Stimulated activated CD4-positive, alpha-beta T cell treated with anti-CD3 and anti-CD28 coated beads, TNF-alpha, amount 100 ng/mL, for 4 hours (primary cell): ENCODE results near the gene DPP8.
"Not testable (repeated sequence)": the region's sequence is repeated elsewhere in the genome, so short reads cannot be mapped to it uniquely, and the experiment has no call there.

ENCODE experiments used
- DNase-seq, 3 experiments: peaks; one replicate each; pipeline ENCODE4 v3.0.0-alpha.2; 2020; ENCODE audit warnings: low read depth in 3 of 3

Gene DPP8

DNA sequence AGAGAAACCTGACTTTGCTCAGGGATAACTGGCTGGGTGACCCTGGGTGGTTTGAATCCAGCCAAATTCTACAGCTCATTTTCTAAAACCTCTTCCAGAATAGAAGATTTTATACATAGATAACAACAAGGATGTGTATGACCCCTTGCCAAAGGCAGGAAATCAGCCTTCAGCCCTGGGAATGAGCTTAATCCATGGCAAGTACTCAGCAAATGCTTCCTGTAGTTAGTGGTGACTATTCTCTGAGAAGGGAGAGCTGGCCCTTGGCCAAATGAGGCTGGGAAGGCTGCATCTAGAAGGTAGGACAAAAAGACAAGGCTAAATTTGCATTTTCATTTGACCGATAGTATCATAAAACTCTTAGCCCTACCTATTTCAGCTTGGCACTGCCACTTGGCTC lies 8.1 kb upstream of the DPP8 start:
- no peak for DNase-seq

DNA sequence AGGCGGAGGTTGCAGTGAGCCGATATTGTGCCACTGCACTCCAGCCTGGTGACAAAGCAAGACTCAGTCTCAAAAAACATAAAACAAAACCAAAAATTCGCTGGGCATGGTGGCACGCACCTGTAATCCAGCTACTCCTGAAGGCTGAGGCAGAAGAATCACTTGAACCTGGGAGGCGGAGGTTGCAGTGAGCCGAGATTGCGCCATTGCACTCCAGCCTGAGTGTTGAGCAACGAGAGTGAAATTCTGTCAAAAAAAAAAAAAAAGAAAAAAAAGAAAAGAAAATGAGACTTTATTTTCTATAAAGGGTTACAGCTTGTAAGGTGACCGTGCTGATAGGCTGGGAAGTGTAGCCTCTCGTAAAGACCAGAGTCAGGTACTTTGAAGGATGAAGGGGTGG lies 6.7 kb upstream of the DPP8 start:
- DNase-seq: no peak

DNA sequence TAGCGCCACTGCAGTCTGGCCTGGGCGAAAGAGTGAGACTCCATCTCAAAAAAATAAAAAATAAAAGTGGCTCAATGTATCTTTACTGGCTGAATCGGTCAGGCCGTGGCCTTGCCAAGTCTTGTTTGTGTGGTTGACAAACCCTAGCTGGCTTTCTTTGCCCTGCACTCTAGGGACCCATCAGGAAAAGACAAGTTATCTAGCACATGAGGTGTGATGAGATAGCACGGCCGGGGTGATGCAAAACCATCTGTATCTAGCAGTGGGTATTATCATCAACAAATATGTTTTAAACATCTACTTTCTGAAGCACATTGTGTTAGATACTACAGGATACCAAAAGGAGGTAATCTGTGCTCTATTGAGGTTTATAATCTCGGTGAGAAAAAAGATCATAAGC lies 3.9 kb upstream of the DPP8 start:
- DNase-seq: no peak

DNA sequence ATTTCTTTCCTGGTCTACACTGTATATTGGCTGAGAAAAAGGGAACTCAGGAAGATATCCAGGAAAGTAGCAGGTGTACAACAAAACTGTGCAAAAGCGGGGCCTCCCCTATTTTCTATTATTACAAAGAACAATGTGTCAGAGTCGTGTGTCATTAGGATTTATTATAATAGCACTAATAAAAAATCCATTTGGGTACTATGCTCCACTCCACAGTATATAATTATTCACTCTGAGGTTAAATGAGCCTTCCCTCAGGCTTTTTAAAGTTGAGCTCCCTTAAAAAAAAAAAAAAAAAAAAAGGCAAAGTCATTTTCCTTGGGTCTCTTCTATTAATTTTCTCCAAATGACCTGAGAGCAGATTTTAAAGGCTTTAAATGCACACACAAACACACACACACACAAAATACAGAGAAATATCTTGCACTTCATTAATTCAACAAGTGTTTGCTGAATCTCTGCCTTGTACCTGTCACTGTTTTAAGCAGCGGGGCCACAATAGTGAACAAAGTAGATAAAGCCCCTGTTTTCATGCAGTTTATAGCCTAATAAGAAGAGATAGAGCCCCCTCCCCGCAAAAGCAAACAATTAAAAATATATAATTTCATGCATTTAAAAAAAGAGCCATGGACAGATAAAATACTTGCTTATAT lies 1.3 kb upstream of the DPP8 start:
- DNase-seq: no peak

DNA sequence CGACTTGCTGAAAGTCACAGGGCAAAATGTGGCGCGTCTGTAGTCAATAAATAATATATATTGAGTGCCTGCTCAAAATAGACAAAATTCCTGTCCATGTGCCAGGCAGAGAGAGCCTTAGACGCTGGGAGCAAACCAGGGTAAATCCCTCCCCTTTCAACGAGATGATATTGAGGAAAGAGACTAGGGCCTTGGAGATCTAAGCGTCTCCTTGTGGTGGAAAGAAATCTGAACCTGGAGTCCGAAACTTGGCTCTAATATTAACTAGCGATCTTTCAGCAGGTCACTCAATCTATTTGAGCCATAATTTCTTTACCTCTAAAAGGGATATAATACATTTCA lies 348 bp upstream of the DPP8 start:
- no peak for DNase-seq

DNA sequence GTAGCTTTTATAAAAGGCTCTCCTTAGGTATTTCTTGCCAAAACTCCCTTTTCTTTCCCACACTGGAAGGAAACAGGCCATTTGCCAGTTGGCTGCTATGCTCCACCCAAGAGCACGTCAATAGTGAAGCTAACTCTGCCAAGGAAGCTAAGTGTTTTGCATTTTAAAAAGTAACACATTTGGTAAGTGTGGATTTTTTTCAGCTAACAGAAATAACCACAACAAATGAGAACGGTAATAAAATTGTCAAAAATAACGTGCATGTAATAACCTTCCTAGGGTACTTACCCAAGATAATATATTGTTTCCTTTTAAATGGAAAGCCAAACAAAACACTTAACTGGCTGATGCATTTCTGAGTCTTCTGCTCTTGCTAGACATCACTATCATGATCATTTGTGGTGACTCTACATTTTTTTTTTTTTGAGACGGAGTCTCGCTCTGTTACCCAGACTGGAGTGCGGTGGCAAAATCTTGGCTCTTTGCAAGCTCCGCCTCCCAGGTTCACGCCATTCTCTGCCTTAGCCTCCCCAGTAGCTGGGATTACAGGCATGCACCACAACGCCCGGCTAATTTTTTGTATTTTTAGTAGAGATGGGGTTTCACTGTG lies 4.6 kb downstream of the DPP8 start:
- DNase-seq: no peak

DNA sequence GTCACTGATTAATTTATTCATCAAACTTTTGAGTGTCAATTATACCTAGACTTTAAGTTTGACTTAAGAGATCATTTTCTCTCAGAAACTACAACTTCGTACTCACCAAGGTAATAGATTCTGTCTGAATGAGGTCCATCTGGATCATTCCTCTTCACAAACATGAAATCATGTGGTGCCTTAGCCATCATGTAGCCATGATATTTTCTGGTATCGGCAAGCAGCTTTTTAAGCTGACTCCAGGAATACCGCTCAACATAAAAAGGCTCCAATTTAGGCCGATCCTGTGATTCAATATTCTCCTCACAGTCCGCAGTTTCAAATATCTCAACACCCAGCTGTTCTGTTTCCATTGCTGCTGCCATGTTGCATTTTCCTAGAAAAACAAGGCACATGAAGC lies 5.3 kb downstream of the DPP8 start:
- no peak for DNase-seq

DNA sequence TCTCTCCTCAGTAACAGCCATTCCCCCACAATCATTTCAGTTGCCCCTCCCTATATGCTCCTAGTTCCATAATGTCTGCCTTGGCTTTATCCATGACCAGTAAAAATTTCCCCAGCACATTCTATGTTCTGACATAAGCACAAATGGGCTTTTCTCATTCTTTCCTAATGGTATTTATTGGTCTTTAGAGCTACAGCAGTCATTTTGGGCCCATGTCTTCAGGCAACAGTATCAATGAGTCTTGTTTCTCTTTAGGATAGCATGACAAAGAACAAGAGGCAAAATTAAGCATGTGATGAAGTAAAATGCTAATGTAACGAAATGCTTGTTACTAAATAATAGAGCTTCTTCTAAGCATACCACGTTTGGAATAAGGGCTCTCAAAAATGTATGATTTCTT lies 8.2 kb downstream of the DPP8 start:
- no peak for DNase-seq

DNA sequence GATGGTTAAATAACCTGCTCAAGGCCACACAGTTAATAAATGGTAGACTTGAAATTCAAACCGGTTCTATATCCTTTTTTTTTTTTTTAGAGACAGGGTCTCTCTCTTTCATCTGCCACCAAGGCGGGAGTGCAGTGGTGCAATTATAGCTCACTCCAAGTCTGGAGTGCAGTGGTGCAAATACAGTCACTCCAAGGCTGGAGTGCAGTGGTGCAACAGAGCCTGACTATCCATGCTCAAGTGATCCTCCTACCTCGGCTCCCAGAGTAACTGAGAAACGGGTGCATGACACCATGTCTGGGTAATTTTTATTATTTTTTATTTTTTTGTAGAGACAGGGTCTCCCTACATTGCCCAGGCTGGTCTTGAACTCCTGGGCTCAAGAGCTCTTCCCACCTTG lies 23.4 kb downstream of the DPP8 start:
- DNase-seq: no peak

DNA sequence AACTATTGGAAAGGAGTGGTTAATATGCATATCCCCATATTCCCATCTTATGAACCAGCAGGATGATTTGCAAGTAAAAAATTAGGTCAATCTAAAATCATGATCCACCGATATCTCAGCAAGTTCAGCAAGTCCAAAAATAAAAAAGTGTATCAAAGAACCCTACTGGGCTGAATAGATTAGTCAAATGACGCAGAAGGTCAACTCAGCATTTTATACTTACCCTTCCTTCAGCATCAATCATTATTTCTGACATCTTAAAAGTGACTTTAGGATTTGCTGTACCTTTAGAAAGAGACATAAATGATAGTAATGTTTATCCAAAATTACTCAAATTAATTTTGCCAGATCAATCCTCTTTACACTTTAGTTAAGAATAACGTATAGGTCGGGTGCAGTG lies 32.6 kb downstream of the DPP8 start:
- no peak for DNase-seq

DNA sequence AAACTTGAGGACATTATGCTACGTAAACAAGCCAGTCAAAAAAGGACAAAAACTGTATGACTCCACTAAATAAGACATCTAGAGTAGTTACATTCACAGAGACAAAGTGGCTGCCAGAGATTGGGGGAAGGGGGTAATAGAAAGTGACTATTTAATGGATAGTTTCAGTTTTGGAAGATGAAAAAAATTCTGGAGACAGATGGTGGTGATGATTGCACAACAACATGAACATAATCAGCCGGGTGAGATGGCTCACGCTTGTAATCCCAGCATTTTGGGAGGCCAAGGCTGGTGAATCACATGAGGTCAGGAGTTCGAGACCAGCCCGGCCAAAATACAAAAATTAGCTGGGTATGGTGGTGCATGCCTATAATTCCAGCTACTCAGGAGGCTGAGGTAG lies 40.6 kb downstream of the DPP8 start:
- DNase-seq: no peak

DNA sequence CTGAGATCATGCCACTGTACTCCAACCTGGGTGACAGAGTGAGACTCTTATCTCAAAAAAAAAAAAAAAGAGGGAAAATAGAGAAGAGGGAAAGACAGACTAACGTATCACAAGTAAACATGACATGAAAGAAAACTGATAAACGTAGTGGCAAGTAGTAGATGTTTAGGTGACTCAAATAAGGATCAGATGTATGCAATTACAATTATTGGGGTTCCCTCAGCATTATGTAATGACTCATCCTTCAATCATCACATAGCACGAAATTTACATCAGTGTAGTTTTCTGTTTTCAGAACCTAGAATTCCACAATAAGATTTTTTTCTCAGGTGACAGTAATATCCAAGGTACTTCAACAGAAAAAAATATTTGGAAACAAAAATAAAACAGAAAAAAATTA lies 46.6 kb downstream of the DPP8 start:
- no peak for DNase-seq

DNA sequence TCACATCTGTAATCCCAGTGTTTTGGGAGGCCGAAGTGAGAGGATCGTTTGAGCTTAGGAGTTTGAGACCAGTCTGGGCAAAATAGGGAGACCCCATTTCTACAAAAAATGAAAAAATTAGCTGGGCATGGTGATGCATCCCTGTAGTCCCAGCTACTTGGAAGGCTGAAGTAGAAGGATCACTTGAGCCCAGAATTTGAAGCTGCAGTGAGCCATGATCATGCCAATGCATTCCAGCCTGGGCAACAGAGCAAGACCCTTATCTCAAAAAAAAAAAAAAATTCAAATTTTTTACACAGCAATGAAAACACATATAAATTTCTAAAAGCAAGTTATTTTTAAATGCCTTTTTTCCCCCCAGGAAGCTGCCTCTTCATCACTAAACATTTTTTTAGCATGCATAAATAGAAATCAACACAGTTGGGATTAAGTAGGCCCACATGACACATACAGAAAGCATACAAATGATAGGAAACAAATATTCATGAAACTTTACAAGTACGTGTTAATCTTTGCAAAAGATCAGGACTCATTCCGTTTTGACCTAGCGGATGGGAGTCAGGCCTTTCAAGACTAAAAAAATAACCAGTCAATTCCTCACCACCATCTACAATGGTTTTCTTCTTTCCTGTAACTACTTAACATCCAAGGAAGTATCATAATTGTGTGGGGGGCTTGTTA lies 49.1 kb downstream of the DPP8 start:
- no peak for DNase-seq

DNA sequence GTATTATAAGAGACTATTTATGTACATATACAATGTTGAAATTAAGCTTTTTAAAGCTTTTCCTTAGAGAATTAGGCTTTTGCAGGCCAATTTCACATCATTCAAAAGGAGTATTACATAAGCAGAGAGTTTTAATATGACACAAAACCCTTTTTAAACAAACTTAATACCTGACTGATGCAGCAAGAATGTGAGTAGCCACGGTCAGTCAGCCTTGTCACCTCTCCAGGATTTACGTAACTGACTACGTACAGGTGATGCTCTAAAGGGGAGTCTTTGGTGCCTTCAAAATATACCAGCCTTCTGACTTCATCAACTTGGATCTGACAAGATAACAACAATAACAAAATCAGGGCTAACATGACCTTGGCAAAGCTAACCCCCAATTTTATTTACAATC lies 50.6 kb downstream of the DPP8 start:
- DNase-seq: no peak

DNA sequence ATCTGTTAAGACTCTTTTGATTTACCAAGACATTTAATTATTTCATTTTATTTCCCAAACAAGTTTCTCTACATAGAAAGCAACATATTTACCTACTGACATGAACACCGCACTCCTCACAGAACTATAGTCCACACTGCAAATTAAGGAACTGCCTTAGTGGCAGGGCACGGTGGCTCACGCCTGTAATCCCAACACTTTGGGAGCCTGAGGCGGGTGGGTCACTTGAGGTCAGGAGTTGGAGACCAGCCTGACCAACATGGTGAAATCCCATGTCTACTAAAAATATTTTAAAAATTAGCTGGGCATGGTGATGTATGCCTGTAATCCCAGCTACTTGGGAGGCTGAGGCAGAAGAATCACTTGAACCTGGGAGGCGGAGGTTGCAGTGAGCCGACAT lies 54.4 kb downstream of the DPP8 start:
- DNase-seq: not testable (repeated sequence)

DNA sequence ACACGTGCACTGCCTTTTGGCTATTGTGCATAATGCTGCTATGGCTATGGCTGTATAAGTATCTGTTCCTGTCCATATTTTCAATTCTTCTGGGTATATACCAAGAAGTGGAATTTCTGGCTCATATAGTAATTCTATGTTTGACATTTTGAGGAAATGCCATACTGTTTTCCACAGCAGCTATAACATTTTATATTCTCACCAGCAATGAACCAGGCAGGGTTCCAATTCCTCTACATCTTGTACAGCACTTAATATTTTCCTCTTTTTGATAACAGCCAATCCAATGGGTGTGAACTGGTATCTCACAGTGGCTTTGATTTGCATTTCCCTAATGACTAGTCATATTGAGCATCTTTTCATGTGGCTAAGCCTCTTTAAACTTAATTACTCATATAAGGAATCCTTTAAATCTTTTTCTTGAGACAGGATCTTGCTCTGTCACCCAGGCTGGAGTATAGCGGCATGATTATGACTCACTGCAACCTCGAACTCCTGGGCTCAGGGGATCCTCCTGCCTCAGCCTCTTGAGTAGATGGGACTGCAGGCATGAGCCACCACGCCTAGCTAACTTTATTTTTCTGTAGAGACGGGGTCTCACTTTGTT lies 56.6 kb downstream of the DPP8 start:
- peak in 1 of 3 experiments; percentile 3 for DNase-seq

DNA sequence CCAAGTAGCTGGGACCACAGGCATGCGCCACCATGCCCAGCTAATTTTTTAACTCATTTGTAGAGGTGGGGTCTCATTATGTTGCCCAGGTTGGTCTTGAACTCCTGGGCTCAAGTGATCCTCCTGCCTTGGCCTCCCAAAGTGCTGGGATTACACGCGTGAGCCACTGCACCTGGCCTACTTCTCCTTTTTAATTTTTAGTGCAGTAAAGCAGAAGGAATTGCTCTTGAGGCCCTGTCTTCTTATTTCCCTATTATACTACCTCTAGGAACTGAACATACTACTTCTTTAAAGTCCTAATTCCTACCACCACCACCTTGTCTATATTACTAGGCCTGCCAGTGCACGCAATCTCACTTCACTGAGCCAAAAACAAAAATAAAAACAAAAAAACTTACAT lies 62.2 kb downstream of the DPP8 start:
- not testable (repeated sequence) for DNase-seq

DNA sequence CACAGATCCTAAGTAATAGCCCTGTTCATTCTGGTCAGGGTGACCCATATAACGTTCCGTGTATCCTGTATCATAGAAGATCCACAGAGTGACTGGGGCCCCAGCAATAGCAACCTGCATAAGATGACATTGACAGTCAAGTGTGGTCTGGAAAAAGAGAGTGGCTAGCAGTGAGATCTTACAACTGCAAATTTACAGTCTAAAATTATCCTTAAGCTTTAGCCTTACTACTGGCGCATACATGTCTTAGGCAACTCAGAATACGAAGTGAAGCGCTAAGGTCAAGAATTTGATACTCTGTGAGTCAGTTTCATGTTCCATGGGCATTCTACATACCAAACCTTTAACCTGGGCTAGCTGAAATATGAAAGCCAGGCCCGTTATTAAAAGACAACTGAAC lies 65.5 kb downstream of the DPP8 start:
- DNase-seq: no peak

DNA sequence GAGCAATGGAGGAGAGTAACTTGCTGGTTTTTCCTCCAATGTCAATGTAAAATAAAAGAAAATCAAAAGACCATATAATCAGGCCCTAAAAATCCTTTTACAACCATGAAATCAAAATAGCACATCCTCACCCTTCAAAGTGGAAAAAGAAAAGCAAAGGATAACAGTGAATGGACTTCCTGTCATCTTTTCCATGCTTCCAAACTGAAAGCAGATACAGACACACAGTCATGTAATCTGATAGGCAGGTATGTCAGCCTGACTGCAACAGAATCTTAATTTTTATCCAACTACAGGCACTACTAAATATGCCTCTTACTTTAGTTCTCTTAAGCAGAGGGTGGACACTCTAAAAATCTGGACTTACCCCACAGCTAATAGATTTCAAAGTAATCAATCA lies 66.9 kb downstream of the DPP8 start:
- DNase-seq: no peak

DNA sequence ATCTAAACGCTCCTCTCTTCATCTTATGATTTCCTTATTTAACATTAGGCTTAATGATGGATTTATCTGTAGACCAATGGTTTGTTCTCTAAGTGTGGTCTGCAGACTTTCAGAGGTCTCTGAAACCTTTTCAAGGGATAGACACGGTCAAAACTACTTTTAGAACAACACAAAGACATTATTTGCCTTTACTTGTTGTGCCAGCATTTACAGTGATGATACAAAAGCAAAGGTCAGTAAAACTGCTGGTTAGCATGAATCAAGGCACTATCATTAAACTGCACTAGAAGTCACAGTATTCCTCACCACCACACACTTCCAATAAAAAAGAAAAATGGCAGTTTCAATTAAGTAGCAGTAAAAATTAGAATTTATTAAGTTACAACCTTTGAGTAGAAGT lies 70.3 kb downstream of the DPP8 start:
- no peak for DNase-seq

DNA sequence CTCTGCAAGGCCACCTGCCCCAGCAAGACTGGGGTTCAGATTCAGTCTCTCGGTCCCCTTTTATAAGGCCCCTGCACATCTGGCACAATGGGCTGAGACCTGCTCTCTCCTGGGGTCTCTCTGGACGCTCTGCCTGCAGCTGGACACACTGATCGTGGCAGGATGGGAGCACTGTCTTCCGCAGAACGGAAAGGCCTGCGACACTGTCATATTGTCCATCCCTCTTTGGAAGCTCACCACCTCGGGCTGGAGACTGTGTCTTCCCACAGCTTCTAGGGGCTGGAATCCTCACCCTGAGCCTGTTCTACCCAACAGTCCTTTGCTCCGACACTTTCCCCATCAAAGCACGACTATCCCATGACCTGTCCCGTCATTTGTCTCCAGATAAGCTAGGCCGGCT lies 83.3 kb downstream of the DPP8 start:
- DNase-seq: no peak

DNA sequence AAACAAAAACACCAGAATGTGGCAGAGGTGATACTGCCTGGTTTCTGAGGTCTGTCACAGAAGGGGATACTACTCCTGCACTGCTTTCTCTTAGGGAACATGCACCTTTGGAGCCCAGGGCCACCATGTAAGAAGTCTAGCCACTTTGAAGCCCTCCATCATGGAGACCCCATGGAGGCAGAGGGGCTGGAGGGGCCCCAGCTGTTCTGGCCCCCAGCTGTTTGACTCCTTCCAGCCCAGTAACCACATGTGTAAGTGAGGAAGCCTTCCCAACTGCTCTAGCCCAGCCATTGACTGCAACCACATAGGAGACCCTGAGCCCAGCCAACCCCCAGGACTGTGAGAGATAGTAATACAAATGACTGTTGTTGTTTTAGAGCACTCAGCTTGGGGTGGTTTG lies 85.8 kb downstream of the DPP8 start:
- no peak for DNase-seq

DNA sequence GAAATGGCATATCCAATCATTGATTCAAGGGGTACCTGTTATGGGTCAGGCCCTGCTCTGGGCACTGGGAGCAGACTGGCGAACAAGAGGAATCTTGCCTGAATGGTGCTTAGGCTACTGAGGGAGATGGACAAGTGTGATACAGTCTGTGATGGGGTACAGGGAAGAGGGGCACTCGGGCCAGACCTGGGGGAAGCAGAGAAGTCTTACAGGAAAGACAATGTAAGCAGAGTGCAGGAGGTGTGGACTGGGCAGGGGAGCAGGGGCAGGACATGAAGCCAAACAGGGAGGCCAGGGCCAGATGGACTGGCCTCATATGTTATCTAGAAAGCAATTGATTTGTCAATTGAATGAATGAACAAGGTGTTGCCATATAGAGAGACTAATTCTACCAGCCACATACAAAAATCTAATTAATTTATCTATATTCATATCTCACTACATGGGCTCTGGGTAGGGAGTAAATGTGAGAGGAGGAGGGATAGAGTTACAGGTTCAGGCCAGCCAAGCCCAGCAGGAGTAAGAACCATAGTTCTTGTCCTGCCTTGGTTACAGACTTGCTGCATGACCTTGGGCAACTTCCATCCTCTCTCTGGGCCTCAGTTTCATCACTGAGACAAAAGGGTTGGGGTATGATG lies 91.2 kb downstream of the DPP8 start:
- DNase-seq: no peak
